GM21360 (cell line): ENCODE results near the gene STIL.
"Not testable (repeated sequence)": the region's sequence is repeated elsewhere in the genome, so short reads cannot be mapped to it uniquely, and the experiment has no call there.

Experiments
- ATAC-seq: cut with Tn5 transposase; IDR thresholded peaks from one replicate; pipeline ENCODE4 v1.9.1; 2021; ENCODE audit warnings: mild to moderate bottlenecking, moderate library complexity; ENCODE audit not compliant: unreplicated experiment

Gene STIL

DNA sequence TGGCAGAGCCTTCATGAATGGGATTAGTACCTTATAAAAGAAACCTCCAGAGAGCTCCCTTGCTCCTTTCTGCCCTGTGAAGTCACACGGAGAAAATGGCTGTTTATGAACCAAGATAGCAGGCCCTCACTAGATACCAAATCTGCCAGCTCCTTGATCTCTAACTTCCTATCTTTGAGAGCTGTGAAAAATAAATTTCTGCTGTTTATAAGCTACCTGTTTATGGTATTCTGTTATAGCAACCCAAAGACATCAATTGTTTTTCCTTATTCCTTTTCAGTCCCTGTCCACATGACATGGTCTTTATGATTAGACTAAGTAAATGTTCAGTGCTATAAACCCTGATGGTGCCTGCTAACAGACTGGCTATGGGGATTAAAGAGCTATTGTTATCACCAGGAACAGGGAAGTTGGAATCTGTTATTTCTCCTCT is 9.7 kb upstream of the STIL start:
- no peak for ATAC-seq

DNA sequence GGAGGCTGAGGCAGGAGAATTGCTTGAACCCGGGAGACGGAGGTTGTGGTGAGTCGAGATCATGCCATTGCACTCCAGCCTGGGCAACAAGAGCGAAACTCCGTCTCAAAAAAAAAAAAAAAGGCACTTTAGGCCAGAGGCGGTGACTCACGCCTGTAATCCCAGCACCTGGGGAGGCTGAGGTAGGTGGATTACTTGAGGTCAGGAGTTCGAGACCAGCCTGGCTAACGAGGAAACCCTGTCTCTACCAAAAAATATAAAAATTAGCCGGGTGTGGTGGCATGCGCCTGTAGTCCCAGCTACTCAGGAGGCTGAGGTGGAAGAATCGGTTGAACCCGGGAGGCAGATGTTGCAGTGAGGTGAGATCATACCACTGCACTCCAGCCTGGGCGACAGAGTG is 6.0 kb upstream of the STIL start:
- ATAC-seq = not testable (repeated sequence)

DNA sequence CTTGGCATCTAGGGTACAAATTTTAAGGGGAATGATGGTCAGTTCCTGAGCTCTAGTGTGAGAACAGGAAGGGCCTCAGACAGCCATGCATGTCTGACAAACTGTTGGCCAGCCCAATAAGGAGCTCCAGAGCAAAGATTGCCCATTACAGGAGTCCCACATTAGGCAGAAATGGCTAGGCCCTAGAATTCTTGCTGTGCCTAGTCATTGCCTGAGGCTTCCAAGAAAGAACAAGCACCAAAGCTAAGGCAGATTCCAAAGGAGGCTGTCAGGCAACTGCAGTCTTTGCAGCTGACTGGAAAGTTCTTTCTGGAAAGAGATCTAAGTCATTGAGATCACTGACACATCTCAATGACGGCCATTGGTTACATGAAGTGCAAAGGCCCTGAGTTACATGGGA is 3.9 kb upstream of the STIL start:
- no peak for ATAC-seq

DNA sequence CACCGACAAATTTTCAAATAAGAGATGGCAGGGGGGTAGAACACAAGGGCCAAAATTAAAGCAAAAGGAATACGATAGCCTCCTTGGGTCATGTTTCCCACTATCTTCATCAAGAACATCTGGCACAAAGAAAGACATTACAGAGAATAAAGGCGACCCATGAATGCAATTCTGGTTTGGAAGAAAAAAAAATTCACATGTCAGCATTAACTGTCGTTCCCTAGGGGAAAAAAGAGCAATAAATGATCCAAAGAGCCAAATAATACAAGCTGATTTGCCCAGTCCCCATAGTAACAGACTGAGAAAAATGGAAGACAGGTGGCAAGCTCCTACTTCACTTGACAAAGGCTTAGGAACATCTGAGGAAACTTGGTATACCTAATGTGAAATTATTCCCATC is 4.5 kb downstream of the STIL start:
- no peak for ATAC-seq

DNA sequence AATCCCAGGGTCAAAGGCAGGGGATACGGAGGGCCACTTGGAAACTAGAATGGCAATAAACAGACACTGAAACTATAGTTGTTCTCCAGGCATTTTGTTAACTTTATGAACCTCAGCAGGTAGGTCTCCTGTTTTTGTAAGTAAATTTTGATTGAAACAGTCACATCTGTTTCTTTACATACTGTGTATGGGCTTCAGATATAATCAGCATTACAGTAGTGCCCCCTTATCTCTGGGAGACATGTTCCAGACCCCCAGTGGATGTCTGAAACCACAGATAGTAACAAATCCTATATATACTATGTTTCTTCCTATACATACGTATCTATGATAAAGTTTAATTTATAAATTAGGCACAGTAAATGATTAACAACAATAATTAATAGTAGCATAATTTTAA is 11.5 kb downstream of the STIL start:
- ATAC-seq = no peak

DNA sequence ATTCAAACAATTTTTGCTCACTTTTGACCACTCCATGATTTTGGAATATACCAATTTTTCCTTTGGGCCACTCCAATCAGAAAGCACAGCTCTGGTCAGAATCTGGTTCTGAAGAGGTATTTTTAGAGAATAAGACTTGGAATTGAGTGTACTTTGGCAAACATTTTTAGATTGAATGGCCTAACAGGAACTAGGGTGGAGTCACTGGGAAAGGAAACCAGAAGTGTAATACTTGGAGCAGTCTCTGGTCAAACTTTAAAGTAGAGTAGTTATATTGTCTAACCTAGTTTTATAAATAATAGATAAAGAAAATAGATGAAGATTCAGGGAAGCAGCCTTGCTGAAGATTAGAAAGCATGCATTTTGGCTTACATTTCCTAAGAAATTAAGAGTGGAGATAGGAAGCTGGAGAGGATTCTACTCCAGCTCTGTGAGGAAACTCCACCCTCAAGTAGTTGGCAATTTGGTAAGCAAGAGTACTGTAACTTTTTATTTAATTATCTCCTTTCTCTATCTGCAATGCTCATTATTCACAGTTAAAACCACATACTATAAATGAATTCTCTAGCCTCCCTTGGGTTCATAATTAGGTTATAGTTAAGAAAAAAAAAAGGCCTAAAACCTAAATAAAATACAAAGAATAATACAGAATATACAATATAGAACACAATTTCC is 15.8 kb downstream of the STIL start:
- ATAC-seq = no peak

DNA sequence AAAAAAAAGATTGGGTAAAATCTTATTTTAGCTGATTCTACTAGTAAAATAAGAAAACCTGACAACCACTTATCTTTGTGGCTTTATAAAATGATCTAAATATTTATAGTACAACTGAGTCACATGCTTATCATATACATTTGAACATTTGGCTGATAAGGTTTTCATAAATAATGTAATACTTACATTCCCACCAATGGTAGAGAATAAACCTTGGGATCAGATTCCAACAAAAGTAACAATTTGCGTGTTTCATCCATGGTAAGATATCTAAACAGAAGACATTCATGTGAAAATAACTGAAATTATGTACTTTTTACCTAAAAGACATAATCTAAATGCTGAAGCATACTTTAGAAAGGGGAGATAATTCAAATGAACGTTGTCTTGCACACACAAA is 18.4 kb downstream of the STIL start:
- no peak for ATAC-seq

DNA sequence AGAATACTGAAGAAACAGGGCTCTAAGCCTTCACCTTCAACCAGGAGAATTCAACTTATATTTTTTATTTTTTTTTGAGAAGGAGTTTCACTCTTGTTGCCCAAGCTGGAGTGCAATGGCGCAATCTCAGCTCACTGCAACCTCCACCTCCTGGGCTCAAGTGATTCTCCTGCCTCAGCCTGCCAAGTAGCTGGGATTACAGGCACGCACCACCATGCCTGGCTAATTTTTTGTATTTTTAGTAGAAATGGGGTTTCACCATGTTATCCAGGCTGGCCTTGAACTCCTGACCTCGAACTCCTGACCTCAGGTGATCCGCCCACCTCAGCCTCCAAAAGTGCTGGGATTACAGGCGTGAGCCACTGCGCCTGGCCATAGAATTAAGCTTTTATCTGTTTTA is 19.1 kb downstream of the STIL start:
- not testable (repeated sequence) for ATAC-seq

DNA sequence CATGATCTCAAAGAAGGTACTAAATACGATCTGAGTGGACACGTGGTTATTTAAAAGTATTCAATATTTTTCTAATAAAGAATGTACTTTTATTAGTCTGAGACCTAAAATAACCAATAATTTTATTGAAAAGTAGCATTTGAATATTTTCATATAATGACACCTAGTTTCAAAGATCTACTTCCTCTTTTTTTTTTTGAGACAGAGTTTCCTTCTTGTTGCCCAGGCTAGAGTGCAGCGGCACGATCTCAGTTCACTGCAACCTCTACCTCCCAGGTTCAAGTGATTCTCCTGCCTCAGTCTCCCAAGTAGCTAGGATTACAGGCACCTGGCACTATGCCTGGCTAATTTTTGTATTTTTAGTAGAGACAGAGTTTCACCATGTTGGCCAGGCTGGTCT is 25.8 kb downstream of the STIL start:
- not testable (repeated sequence) for ATAC-seq

DNA sequence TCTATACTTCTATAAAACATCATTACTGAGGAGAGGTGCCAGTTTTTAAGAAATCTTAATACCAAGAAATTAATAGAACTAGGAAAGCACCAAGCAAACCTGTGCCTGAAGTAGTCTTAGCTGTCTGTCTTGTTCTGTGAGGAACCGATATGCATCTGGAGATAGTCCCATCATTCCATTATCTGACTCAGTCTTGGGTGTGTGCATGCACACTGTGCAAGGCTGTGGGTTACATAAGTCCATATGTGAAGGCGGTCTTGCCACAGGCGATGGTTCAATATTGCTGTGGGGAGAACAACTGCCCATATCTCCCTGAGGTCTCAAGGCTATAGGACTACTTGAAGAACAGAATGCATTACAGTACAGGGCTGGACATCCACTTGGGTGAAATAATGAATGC is 33.8 kb downstream of the STIL start:
- no peak for ATAC-seq

DNA sequence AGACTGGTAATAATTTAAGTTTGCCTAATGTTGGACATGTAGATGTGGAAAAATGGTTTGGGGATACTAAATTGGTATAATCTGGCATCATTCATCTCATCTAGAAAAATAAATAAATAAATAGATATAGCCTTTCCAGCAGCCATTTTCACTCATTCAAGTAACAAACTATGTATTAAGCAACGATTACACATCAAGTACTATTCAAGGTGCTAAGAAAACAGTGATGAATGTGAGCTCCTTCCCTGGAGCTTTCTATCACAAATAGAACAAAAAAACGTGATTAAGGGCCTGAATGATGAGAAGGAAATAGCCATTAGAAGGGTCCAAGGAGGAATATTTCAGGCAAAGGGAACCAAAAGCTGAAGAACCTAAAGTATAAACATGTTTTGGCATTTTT is 37.1 kb downstream of the STIL start:
- ATAC-seq = no peak

DNA sequence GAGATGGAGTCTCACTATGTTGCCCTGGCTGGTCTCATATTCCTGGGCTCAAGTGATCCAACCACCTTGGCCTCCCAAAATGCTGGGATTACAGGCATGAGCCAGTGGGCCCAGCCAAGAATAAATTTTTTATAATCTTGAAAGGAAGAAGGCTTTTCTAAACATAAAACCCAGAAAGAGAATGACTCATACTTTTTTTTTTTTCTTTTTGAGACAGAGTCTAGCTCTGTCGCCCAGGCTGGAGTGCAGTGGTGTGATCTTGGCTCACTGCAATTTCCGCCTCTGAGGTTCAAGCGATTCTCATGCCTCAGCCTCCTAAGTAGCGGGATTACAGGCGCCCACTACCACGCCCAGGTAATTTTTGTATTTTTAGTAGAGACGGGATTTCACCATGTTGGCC is 38.1 kb downstream of the STIL start:
- not testable (repeated sequence) for ATAC-seq

DNA sequence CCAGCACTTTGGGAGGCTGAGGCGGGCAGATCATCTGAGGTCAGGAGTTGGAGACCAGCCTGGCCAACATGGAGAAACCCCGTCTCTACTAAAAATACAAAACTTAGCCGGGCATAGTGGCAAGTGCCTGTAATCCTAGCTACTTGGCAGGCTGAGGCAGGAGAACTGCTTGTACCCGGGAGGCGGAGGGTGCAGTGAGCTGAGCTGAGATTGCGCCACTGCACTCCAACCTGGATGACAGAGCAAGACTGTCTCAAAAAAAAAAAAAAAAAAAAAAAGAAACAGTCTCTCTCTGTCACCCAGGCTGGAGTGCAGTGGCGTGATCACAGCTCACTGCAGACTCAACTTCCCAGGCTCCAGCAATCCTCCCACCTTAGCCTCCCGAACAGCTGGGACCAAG is 48.4 kb downstream of the STIL start:
- not testable (repeated sequence) for ATAC-seq

DNA sequence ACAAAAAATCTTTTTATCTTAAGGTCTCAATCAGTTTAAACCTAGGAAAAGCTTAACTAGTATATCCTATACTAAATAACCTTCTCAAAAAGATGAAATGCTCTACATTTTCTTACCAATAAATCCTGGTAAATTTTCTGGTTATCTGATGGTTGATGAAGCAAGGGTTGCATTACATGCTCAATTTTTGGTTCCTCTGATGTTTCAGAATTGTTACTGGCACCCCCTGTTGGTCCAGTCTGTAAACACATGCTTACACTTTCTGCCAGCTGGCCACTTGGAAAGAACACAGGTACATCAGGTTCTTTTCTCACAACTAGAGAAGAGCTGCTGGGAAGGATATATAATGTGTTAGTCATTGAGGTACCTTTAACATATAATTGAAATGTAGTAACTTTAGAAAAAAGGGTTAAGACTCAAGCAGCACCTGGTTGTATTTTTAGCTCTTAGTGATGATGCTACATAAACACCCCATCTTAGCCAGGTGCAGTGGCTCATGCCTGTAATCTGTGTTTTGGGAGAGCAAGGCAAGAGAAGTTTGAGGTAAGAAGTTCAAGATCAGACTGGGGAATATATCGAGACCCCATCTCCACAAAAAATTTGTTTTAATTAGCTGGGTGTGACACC is 51.0 kb downstream of the STIL start:
- ATAC-seq = no peak

DNA sequence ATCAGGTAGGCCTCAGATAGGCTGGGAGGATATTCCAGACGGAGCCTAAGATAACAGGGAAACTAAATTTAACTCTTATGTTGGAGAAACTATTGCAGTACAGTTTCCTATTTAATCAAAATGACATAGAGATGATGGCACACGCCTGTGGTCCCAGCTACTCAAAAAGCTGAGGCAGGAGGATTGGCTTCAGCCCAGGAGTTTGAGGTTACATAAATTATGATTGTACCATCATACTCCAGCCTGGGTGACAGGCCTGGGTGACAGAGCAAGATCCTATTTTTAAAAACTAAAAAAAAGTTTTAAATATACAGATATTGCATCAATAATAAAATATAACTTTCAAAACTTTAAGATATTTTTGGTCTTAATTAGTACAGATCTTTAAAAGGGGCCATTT is 56.7 kb downstream of the STIL start:
- no peak for ATAC-seq

DNA sequence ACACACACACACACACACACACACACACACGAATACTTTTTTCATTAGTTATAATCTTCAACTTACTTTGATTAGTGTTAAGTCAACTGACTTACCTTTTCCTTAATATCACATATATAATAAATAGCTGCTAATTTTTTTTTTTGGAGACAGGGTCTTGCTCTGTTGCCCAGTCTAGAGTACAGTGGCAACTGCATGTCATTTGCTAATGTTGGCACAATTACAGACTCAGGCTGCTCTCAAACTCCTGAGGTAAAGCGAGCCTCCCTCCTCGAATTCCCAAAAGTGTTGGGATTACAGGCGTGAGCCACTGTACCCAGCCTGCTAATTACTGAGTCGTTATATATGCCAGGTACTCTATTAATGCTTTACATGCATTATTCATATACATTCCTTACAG is 61.2 kb downstream of the STIL start:
- no peak for ATAC-seq

DNA sequence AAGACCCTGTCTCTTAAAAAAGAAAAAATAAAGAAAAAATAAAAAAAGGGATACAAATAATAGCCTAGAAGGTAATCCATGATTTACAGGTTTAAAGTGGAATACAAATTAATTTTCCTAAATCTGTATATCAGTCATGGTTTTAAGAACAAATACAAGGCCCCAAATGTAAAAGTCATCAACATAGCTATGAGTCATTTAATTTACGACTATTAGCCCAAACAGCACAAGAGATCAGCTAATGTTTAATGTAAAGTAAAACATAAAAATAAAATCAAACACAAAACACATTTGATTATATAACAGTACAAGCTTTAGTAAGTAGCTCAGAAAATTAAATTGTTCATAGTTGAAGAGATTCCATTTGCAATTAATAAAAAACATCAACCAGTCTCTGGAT is 61.6 kb downstream of the STIL start:
- no peak for ATAC-seq

DNA sequence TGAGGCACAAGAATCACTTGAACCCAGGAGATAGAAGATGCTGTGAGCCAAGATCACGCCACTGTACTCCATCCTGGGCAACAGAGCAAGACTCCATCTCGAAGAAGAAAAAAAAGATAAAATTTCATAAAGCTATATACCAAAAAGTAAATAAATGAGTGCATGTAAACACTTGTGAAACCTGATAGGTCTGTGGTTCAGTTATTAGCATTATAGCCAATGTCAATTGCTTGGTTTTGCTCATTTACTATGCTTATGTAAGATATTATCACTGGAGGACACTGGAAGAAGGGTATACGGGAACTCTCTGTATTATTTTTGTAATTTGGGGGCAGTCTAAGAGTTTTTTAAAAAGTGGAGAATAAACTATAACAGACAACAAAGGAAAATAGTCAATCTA is 64.2 kb downstream of the STIL start:
- no peak for ATAC-seq

DNA sequence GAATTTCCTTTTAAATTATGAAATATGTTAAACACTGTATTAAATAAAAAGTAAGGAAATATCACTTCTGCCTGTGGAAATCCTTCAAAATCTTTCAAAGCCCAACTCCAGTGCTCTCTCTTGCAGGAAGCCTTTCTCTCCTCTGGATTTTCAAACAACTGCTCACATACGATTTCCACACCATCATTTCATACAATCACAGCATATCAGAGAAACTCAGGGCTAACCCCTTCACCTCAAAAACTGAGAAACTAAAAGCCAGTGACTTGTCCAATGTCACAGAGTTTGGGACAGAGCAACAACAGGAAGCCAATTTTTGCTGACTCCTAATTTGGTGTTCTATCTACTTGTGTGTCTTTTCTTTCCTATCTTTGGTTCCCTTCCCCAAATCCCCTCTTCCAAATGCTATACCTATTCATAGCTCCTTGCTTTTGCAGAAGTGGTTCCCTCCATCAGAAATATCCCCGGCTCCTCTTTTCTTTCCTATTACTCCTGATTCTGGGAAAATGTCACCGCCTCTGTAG is 69.5 kb downstream of the STIL start:
- ATAC-seq = no peak

DNA sequence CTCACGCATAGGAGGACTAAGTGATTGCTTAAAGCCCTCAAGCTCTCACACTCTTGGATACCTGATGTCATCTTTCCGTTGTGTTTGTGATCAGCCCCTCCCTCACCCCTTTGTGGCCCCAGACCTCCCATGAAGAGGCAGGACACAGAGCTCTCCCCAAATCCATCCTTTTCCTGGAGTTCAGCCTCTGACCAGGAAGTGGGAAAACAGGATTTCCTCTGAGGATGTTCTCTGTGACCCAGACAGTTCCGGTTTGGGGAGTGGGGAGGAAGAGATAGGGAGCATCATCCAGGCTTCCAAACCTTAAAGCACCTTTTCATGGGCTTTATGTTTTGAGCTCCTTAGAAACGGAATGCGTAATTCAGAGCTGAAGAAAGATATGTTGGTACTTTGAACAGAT is 70.0 kb downstream of the STIL start:
- ATAC-seq = no peak

DNA sequence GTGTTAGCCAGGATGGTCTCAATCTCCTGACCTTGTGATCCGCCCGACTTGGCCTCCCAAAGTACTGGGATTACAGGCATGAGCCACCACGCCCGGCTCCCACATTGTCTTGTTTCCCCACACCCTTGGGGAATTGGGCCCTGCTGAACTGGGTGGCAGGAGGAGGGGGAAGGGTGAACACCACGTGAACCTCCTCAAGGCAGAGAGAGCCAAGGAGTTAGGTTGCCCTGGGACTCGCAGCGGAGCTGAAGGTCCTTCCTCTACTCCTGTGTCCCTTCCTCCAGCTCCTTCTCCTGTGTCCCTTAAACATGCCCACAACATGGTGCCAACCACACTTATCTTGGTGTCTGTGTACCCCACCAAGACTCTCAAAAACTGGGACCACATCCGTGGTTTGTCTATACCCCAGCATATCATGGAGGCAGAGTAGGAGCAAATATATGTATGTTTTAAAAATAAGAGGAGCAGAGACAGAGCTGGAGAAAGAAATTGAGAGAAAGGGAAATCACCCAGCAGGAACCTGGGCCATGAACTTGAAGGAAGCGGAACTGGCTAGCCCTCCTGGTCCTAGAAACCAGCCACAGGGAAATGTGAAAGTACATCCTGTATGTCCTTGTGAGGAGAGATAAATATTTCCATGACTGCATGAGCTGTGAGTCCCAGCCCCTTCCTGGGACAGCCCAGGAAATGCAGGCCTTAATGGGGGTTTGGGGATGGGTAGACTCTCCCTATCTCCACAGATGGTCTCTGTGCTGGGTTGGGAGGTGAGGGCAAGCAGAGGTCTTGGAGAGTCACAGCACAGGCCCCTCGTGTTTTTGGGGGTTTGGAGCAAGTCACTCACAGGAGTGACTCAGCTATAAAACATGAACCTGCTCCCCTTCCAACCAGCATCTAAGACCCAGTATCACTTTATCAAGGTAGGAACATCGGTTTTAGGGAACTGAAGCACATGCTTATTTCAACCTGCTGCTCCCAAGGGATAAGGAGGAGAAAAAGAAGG is 72.5 kb downstream of the STIL start:
- ATAC-seq = no peak
